Choroid plexus epithelial cell (primary cell): ENCODE measurements around the gene MUC5B.

Source experiments
- DNase-seq: peaks from one replicate; pipeline ENCODE4 v3.0.0-alpha.2; 2010; ENCODE audit warnings: low read depth
- H3K4me3 ChIP-seq: 2 replicates; pipeline ENCODE4 v1.5.1; 2011; ENCODE audit warnings: low read depth, mild to moderate bottlenecking, control low read depth, low read length, moderate library complexity
- TF ChIP-seq, protein P1 (sequence below): conservative IDR thresholded peaks from 2 replicates; pipeline ENCODE4 v1.5.1; 2011; ENCODE audit warnings: low read depth, mild to moderate bottlenecking, control low read depth, inconsistent platforms, low read length, moderate library complexity

MUC5B gene

DNA sequence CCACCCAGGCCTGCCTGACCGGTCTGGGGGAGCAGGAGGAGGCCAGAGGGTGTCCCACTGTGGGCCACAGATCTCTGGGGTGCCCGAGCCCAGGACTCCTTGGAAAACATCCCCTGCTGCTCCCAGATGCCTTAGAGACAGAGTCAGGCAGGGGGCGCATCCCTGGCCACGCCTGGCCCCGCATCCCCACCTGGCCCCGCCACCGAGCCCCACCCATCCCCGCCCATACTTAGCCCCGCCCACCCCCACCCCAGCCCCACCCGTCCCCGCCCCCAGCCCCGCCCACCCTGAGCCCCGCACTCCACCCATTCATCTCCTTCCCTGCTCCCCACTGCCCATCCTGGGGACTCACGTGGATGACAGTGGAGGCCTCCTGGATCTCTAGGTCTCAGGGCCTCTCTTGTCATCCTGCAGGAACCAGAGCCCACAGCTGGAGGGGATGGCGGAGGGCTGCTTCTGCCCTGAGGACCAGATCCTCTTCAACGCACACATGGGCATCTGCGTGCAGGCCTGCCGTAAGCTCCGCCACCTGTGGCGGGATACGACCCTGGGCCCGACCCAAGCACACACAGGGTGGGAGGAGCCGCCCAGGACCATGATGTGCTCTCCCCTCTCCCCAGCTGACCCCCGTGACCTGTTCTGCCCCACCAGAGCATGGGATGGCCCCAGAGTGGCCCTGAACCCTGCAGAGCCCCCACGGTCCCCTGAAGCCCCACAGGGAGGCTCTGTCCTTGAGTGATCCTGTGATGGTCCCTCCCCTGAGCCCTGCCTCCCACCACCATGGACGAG is 33.6 kb downstream of the MUC5B start:
- no peak overlapping the region for H3K4me3 ChIP-seq
- DNase-seq, result no peak
- TF ChIP-seq, protein P1, sequence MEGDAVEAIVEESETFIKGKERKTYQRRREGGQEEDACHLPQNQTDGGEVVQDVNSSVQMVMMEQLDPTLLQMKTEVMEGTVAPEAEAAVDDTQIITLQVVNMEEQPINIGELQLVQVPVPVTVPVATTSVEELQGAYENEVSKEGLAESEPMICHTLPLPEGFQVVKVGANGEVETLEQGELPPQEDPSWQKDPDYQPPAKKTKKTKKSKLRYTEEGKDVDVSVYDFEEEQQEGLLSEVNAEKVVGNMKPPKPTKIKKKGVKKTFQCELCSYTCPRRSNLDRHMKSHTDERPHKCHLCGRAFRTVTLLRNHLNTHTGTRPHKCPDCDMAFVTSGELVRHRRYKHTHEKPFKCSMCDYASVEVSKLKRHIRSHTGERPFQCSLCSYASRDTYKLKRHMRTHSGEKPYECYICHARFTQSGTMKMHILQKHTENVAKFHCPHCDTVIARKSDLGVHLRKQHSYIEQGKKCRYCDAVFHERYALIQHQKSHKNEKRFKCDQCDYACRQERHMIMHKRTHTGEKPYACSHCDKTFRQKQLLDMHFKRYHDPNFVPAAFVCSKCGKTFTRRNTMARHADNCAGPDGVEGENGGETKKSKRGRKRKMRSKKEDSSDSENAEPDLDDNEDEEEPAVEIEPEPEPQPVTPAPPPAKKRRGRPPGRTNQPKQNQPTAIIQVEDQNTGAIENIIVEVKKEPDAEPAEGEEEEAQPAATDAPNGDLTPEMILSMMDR, result no peak

DNA sequence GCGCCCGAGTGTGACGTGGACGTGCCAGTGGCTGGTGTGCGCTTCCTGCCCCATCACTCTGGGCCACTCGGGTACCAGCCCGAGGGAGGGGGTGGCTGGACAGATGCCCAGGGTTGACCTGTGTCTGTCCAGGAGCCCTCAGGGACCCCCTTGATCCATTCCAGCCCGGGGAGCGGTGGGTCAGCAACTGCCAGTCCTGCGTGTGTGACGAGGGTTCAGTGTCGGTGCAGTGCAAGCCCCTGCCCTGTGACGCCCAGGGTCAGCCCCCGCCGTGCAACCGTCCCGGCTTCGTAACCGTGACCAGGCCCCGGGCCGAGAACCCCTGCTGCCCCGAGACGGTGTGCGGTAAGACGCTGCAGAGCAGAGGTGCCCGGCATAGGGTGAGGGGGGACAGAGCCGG is 34.5 kb downstream of the MUC5B start:
- H3K4me3 ChIP-seq, result no peak overlapping the region
- TF ChIP-seq, protein P1, result no peak
- DNase-seq, result no peak

DNA sequence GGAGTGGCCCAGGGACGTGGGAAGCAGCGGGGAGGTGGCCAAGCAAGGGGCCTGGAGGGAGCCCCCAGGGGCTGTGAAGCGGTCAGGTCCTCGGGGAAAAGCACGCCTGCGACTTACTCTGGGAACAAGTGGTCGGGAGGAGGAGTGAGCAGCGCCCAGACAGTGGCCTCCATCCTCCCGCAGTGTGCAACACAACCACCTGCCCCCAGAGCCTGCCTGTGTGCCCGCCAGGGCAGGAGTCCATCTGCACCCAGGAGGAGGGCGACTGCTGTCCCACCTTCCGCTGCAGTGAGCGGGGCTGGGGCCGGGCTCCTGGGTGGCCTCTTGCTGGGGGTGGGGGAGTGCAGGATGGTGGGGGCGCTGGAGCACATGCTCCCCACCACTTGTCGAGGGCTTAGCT is 35.0 kb downstream of the MUC5B start:
- TF ChIP-seq, protein P1, result no peak
- DNase-seq, result no peak
- H3K4me3 ChIP-seq, result no peak overlapping the region

DNA sequence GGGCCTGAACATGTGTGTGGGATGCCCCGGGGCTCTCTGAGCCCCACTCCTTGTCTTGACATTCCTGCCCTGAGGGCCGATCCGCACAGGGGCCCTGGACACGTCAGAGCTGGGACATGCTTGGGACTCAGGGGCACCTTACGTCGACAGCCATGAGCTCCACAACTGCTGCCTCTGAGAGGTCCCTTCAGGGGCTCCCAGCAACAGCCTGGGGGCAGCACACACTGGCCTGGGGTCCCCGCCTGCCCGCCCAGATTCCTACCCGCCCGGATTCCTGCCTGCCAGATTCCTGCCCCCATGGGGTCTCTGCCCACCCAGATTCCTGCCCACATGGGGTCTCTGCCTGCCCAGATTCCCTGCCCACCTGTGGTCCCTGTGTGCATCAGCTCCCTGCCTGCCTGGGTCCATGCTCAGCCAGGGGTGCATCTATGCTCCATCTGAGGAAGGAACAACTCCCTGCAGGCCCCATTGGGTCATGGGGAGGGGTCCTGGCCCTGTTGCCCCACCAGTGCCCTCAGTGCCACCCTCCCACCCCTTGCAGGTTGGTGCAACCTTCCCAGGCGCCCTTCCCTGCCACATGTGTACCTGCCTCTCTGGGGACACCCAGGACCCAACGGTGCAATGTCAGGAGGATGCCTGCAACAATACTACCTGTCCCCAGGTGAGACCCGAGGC is 35.7 kb downstream of the MUC5B start:
- DNase-seq, result no peak

DNA sequence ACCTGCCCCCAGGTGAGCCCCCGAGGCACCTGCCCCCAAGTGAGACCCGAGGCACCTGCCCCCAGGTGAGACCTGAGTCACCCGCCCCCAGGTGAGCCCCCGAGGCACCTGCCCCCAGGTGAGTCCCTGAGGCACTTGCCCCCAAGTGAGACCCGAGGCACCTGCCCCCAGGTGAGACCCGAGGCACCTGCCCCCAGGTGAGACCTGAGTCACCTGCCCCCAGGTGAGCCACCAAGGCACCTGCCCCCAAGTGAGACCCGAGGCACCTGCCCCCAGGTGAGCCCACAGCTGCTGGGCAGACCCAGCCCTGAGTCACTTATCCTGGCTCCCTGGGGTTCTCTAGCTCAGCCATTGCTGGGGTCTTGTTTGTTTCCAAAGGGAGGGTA is 36.2 kb downstream of the MUC5B start:
- H3K4me3 ChIP-seq, result no peak overlapping the region
- DNase-seq, result no peak
- TF ChIP-seq, protein P1, result no peak

More for the DNA sequence above, 35.7 kb downstream of the MUC5B start:
- TF ChIP-seq, protein P1, result no peak
- no peak overlapping the region for H3K4me3 ChIP-seq

DNA sequence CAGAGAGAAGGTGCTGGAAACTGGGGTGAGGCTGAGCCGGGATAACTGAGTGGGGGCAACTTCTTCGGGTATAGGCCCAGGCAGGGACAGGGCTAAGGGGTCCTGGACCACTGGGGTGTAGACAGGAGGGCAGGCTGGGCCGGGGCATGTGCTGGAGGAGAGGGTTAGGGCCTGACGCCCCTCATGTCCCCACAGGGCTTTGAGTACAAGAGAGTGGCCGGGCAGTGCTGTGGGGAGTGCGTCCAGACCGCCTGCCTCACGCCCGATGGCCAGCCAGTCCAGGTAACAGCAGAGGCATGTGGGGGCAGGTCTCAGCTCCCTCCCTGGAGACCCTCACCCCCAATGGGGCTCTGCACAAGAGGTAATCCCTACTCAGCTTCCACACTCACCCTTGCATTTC is 36.7 kb downstream of the MUC5B start:
- H3K4me3 ChIP-seq, result no peak overlapping the region
- TF ChIP-seq, protein P1, result no peak
- no peak for DNase-seq
